T-helper 2 cell treated with Interferon-gamma antibody and Interleukin-4, amounts not matched to agents 5 μg/mL and 100 μg/mL, for 36 hours (primary cell): ENCODE data around the gene TPSB2.
"Not testable (repeated sequence)": the region's sequence is repeated elsewhere in the genome, so short reads cannot be mapped to it uniquely, and the experiment has no call there.

Experiments
- DNase-seq: peaks from one replicate; pipeline ENCODE4 v3.0.0; 2021; ENCODE audit warnings: low spot score
- H3K27ac Mint-ChIP-seq: one replicate; pipeline ENCODE4 v1.8.0; 2021; ENCODE audit warnings: mild to moderate bottlenecking, mixed read lengths
- H3K27me3 Mint-ChIP-seq: one replicate; pipeline ENCODE4 v1.8.0; 2021; ENCODE audit warnings: low read depth, mixed read lengths
- H3K36me3 Mint-ChIP-seq: one replicate; pipeline ENCODE4 v1.8.0; 2021; ENCODE audit warnings: low read depth, mixed read lengths
- H3K4me1 Mint-ChIP-seq: one replicate; pipeline ENCODE4 v1.8.0; 2021; ENCODE audit warnings: low read depth, mixed read lengths
- H3K4me3 Mint-ChIP-seq: one replicate; pipeline ENCODE4 v1.8.0; 2022; ENCODE audit warnings: mild to moderate bottlenecking, moderate library complexity, mixed read lengths
- H3K9me3 Mint-ChIP-seq: one replicate; pipeline ENCODE4 v1.8.0; 2021; ENCODE audit warnings: mixed read lengths

The TPSB2 gene

DNA sequence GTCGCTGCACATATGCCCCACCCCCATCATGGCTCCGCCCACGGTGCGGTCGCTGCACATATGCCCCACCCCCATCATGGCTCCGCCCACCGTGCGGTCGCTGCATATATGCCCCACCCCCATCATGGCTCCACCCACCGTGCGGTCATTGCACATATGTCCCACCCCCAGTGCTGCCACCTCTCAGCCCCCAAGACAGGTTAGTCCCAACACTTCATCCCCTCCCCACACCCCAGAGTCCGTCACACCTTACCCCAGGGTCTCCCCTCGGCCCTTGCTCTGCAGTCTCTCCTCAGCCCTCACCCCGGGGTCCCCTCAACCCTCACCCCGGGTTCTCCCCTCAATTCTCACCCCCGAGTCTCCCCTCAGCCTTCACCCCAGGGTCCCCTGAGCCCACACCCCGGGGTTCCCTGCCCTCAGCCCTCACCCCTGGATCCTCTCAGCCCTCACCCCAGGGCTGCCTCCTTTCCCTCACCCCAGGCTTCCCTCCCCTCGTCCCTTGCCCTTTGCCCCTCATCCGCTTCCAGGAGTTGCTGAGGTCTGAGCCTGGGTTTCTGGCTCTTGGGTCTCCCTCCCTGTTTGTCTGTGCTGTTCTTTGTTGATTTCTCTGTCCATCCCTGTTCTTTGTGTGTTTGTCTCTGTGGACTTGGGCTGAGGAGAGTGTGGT lies 30.5 kb downstream of the TPSB2 start:
- Mint-ChIP-seq H3K4me3 (no peak overlapping the region), H3K27me3 (no peaks in the 10 kb centered on the region), H3K9me3 (no peaks in the 10 kb centered on the region), H3K36me3 (no peaks in the 10 kb centered on the region), H3K27ac (no peak overlapping the region), H3K4me1 (no peaks in the 10 kb centered on the region)
- DNase-seq, result no peak

DNA sequence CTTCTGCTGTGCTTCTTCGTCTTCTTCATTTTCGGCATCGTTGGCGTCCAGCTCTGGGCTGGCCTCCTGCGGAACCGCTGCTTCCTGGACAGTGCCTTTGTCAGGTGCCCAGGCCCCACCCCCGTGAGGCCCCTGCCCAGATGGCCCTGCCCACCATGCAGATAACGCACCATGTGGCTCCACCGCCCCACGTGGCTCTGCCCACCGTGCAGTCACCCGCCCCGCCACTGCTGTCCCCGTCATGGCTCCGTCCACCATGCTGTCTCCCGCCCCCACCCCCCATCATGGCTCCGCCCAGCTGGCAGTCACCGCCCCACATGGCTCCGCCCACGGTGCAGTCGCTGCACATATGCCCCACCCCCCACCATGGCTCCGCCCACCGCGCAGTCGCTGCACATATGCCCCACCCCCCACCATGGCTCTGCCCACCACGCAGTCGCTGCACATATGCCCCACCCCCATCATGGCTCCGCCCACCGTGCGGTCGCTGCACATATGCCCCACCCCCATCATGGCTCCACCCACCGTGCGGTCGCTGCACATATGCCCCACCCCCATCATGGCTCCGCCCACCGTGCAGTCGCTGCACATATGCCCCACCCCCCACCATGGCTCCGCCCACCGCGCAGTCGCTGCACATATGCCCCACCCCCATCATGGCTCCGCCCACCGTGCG lies 31.2 kb downstream of the TPSB2 start:
- H3K36me3 Mint-ChIP-seq, H3K4me3 Mint-ChIP-seq, H3K9me3 Mint-ChIP-seq, H3K27me3 Mint-ChIP-seq, DNase-seq, H3K27ac Mint-ChIP-seq, H3K4me1 Mint-ChIP-seq: not testable (repeated sequence)

DNA sequence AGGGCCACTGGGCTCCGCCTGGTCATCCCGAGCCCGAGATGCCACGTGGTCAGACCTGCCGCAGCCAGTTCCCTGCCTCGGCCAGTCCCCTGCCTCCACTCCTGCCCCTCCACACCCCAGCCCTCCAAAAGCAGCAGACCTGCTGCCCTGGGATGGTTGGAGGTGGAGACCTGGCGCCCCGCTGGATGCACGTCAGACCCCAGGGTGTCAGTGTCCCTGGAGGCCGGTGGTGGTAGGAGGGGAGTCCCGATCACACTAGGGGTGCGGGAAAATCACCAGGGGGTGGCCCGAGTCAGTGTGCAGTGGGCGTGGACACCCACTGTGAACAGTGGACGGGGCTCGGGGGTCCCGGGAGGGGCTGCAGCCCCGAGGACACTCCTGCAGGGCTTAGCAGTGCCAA lies 31.8 kb downstream of the TPSB2 start:
- Mint-ChIP-seq H3K27ac (no peak overlapping the region), H3K4me3 (no peak overlapping the region), H3K9me3 (no peaks in the 10 kb centered on the region), H3K27me3 (no peaks in the 10 kb centered on the region), H3K4me1 (no peaks in the 10 kb centered on the region), H3K36me3 (no peaks in the 10 kb centered on the region)
- no peak for DNase-seq

DNA sequence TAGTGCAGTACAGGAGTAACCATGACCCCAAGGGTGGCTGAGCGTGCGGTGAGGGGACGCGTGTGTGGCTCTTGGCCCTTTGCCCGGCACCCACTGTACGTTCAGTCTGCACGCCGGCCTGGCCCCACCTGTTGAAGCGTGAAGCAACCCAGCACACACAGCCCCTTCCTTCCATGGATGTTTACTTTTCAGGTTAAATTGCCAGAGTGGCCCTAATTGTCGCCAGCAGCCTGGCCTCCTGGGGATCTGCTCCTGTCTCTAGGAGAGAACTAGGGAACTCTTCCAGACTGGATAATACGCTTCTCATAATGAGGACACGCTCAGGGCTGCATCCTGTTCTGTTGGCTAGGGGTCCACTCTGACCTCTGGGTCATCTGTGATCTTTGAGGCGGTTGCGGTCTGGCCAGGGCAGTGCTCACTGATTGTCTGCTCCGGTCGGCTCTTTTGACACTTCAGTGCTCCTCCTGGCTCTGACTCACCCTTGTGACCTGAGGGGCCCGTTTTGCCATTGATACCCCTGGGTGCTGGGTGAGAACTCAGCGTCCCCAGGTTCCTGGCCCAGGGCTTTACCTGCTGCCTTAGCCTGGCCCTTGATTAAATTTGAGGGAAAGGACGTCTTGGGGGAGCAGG lies 32.6 kb downstream of the TPSB2 start:
- no peak for DNase-seq
- Mint-ChIP-seq H3K27me3 (no peaks in the 10 kb centered on the region), H3K36me3 (no peaks in the 10 kb centered on the region), H3K27ac (no peak overlapping the region), H3K4me3 (no peak overlapping the region), H3K9me3 (no peaks in the 10 kb centered on the region), H3K4me1 (no peaks in the 10 kb centered on the region)

DNA sequence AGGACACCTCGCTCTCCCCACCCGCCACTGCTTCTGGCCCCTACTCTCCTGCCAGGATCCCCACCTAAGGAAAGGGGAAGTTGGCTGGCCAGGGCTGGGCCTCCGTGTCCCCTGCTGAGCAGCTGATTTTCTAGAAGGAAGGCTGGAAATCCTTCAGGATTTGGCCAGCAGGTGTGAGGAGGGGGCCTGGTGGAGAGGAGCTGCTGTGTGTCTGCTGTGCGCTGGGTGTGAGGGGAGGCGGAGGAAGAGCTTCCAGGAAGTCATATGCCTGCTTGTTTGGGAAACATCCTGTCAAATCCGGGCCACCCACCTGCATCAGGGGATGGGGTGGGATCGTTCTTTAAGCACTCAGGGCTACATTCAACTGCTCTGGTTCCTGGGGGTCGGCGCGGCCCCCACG lies 33.5 kb downstream of the TPSB2 start:
- H3K36me3 Mint-ChIP-seq, result no peaks in the 10 kb centered on the region
- DNase-seq, result no peak
- H3K4me3 Mint-ChIP-seq, result no peak overlapping the region
- no peaks in the 10 kb centered on the region for H3K4me1 Mint-ChIP-seq
- H3K27ac Mint-ChIP-seq, result no peak overlapping the region
- H3K27me3 Mint-ChIP-seq, result no peaks in the 10 kb centered on the region
- no peaks in the 10 kb centered on the region for H3K9me3 Mint-ChIP-seq

DNA sequence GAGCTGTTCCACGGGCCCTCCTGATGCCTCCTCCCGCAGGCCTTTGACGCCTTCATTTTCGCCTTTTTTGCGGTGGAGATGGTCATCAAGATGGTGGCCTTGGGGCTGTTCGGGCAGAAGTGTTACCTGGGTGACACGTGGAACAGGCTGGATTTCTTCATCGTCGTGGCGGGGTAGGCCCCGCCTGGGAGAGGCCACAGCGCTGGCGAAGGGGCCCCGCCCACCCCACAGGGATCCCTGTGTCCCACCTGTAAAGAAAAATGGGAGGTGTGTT lies 34.7 kb downstream of the TPSB2 start:
- Mint-ChIP-seq H3K27ac (no peak overlapping the region), H3K9me3 (no peaks in the 10 kb centered on the region)

DNA sequence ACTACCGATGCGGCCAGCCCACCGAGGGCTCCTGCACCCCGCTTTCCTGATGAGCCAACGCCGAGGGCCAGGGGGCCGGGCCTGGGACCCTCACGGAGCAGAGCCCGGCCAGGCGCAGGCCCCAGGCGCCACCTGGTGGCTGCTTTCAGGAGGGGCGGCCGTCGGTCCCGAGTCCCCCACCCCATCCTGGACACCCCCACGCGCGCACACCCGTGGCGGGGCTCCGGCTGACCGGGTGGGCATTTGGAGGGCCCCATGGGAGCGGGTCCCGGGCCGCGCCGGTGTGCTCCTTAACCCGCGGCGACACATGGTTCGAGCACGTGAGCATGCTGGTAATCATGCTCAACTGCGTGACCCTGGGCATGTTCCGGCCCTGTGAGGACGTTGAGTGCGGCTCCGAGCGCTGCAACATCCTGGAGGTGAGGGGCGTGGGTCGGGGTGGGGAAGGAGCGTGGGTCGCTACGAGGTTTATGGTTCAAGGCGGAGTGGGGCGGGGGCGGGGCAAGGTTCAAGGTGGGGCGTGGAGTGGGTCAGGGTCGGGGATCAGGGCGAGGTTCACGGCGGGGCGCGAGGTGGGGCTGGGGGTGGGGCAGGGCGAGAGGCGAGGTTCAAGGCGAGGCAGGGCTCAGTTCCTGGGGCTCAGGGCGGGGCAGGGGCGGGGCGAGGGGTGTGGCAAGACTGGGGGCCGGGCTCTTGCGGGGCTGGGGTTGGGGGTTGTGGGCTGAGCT lies 35.2 kb downstream of the TPSB2 start:
- H3K4me3 Mint-ChIP-seq, result no peak overlapping the region

More for the DNA sequence above, 34.7 kb downstream of the TPSB2 start:
- H3K36me3 Mint-ChIP-seq, result no peaks in the 10 kb centered on the region
- H3K4me3 Mint-ChIP-seq, result no peak overlapping the region
- no peak for DNase-seq
- H3K27me3 Mint-ChIP-seq, result no peaks in the 10 kb centered on the region
- no peaks in the 10 kb centered on the region for H3K4me1 Mint-ChIP-seq

DNA sequence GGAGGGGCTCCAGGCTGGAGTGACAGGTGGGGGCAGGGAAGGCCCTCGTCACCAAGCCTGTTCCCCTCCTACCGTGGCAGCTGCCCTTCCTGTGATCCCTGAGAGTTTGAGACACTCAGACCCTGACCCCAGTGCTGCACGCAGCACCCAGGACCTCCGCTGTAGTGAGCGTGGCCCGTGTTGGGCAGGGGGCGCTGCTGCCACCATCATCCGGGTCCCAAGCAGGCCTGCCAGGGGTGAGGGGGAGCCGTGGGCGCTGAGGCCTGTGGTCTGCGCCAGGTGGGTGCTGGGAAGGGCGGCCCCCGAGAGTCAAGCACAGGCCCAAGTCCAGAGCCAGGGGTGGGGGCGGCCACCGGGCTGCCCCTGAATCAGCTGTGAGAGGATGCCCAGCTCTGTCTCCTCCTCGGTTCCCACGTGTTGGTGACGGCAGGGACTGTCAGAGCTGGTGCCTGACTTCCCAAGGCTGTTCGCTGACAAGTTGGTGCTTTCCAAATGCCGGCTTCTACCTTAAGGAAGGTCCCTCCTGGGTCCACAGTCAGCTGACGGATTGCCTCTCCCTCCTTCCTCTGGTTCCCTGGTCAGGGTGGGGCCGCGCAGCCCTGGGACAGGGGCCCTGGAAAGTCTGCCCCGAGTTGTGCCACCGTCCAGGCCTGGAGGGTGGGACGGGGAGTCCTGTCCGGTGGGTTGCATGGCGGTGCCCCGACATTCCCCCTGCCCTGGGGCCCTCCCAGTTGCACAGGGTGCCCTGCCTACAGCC lies 36.0 kb downstream of the TPSB2 start:
- no peaks in the 10 kb centered on the region for H3K4me1 Mint-ChIP-seq

More for the DNA sequence above, 35.2 kb downstream of the TPSB2 start:
- no peaks in the 10 kb centered on the region for H3K27me3 Mint-ChIP-seq
- H3K27ac Mint-ChIP-seq, result no peak overlapping the region
- H3K9me3 Mint-ChIP-seq, result no peaks in the 10 kb centered on the region
- no peaks in the 10 kb centered on the region for H3K36me3 Mint-ChIP-seq
- DNase-seq, result no peak
- H3K4me1 Mint-ChIP-seq, result no peaks in the 10 kb centered on the region

DNA sequence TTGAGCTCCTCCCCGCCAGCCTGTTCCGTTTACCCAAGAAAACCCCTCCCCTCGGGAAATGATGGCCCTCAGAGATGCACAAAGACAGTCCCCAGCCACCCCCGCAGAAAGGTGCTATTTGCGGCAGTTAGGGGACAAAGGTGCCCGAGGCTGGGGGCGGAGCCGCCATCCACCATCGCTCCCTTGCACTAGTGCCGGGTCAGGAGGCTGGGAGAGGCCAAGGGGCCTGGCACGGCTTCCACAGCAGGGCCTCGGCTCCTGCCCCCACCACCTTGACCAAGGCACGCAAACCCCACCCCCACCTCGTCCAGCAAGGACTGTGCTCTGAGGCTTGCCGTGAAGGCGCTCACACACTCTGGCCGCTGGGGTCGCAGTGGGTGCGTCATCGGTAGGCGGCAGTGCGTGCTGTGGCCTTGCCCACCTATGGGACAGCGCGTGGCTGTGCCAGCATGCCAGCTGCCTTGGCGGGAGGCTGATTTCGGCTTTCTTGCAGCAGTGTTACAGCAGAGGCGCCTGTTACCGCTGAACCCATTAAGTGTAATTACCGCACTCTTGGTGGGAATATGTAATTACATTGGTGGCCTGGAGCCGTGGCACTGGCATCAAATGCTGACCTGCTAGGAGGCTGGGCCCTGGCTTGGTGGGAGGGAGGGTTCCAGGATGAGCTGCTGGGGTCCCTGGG lies 36.7 kb downstream of the TPSB2 start:
- H3K27ac Mint-ChIP-seq, result no peak overlapping the region
- H3K4me3 Mint-ChIP-seq, result no peak overlapping the region
- no peak for DNase-seq
- H3K36me3 Mint-ChIP-seq, result no peaks in the 10 kb centered on the region
- H3K27me3 Mint-ChIP-seq, result no peaks in the 10 kb centered on the region
- no peaks in the 10 kb centered on the region for H3K9me3 Mint-ChIP-seq
- no peaks in the 10 kb centered on the region for H3K4me1 Mint-ChIP-seq

More for the DNA sequence above, 36.0 kb downstream of the TPSB2 start:
- DNase-seq, result no peak
- Mint-ChIP-seq H3K27ac (no peak overlapping the region), H3K4me3 (no peak overlapping the region), H3K27me3 (no peaks in the 10 kb centered on the region), H3K9me3 (no peaks in the 10 kb centered on the region), H3K36me3 (no peaks in the 10 kb centered on the region)

DNA sequence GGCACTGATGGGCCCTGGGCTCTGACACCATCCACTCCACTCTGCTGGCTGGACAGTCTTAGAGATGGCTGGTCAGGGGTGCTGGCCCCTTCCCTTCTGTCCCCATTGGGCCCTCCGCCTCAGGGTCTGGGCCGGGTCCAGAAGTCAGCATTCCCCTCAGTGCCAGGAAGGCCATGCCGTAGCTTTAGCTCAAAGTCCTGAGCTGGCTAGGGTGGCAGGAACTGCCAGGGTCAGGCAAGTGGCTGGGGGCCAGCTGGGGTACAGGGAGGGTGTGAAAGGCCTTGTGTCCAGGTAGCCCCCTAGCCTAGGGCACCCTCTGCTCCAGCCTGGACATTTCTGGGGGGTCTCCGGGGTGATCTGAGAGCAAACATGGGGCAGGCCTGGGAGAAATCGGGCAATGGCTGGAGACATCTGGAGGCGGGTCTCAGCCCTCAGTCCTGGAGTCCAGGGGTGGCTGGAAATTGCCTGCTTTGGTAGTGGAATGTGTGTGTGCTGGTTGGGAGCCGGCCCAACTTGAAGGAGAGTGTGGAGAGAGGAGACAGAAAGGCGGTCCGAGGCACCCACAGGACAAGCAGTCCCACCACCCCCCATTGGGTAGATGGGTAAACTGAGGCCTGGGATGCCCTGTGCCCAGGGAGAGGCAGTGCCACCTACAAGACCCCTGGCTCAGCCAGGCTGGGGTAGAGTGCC lies 37.5 kb downstream of the TPSB2 start:
- Mint-ChIP-seq H3K4me3 (no peak overlapping the region), H3K36me3 (no peaks in the 10 kb centered on the region), H3K27me3 (no peaks in the 10 kb centered on the region), H3K27ac (no peak overlapping the region), H3K4me1 (no peaks in the 10 kb centered on the region), H3K9me3 (no peaks in the 10 kb centered on the region)
- DNase-seq, result no peak

DNA sequence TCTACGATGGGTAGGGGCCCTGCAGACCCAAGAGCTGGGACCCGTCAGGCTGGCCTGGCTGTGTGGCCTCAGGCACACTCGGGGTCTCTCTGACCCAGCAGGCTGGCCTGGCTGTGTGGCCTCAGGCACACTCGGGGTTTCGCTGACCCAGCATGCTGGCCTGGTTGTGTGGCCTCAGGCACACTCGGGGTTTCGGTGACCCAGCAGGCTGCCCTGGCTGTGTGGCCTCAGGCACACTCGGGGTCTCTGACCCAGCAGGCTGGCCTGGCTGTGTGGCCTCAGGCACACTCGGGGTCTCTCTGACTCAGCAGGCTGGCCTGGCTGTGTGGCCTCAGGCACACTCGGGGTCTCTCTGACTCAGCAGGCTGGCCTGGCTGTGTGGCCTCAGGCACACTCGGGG lies 39.2 kb downstream of the TPSB2 start:
- not testable (repeated sequence) for H3K9me3 Mint-ChIP-seq, DNase-seq, H3K4me1 Mint-ChIP-seq

DNA sequence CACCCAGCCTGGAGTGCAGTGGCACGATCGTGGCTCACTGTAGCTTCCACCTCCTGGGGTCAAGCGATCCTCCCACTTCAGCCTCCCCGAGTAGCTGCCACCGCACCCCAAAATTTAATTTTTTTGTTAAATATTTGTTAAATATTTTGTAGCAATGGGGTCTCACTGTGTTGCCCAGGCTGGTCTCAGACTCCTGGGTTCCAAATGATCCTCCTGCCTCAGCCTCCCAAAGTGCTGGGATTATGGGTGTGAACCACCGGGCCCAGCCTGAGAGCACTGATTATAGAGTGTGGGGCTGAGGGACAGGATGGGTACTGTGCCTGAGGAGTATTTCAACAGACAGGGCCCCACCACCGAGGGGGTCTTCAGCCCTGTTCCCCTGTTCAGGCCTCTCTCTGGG lies 40.5 kb downstream of the TPSB2 start:
- Mint-ChIP-seq H3K4me3 (no peak overlapping the region), H3K4me1 (no peaks in the 10 kb centered on the region), H3K27me3 (no peaks in the 10 kb centered on the region), H3K9me3 (no peaks in the 10 kb centered on the region), H3K36me3 (no peaks in the 10 kb centered on the region), H3K27ac (no peak overlapping the region)
- no peak for DNase-seq

More for the DNA sequence above, 39.2 kb downstream of the TPSB2 start:
- not testable (repeated sequence) for H3K4me3 Mint-ChIP-seq, H3K27ac Mint-ChIP-seq, H3K36me3 Mint-ChIP-seq, H3K27me3 Mint-ChIP-seq
